NB4 (cell line): ENCODE measurements around the gene SLC9A3.

Source experiments
- POLR2A ChIP-seq: IDR thresholded peaks from 2 replicates; pipeline ENCODE4 v1.6.1; 2011; ENCODE audit warnings: mild to moderate bottlenecking; ENCODE audit not compliant: insufficient read length; ENCODE audit errors: extremely low read depth
- TF ChIP-seq, protein P1 (sequence below): IDR thresholded peaks from one replicate; pipeline ENCODE4 v1.5.1; 2012; ENCODE audit warnings: low read depth, low read length

DNA sequence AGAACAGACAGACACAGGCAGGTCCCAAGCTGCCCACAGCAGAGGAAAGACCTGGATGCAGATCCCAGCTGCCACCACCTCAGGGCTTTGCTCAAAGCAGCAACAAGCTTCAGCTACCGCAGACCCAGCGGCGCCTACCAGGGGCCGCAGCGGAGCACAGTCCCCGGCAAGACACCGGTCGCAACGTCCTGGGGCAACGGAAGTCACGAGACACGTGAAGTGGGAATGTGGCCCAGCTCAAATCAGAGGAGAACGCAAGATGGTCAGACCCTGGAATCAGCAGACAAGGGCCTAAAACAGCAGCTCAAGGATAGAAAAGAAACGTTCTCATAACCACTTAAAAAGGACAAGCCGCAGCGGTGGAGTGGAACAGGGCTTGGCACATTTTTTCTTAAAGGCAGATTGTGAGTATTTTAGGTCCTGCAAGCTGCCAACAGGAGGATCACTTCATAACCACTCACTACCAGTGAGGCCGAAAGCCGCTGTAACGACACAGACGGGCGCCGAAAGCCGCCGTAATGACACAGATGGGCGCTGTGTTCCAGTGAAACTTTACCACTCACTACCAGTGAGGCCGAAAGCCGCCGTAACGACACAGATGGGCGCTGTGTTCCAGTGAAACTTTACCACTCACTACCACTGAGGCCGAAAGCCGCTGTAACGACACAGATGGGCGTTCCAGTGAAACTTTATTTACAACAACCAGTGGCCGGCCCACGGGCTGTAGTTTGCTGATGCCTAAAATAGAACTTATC is 21.7 kb downstream of the SLC9A3 start:
- TF ChIP-seq POLR2A: no peak
- TF ChIP-seq, protein P1, sequence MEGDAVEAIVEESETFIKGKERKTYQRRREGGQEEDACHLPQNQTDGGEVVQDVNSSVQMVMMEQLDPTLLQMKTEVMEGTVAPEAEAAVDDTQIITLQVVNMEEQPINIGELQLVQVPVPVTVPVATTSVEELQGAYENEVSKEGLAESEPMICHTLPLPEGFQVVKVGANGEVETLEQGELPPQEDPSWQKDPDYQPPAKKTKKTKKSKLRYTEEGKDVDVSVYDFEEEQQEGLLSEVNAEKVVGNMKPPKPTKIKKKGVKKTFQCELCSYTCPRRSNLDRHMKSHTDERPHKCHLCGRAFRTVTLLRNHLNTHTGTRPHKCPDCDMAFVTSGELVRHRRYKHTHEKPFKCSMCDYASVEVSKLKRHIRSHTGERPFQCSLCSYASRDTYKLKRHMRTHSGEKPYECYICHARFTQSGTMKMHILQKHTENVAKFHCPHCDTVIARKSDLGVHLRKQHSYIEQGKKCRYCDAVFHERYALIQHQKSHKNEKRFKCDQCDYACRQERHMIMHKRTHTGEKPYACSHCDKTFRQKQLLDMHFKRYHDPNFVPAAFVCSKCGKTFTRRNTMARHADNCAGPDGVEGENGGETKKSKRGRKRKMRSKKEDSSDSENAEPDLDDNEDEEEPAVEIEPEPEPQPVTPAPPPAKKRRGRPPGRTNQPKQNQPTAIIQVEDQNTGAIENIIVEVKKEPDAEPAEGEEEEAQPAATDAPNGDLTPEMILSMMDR: no peak
